NCI-H524 treated with DMSO at 0.1 percent for 48 hours (cell line): ENCODE results near the gene N4BP2L2.

Experiments used
- DNase-seq: peaks from one replicate; lab custom pipeline; 2025; lab: John Stamatoyannopoulos, UW

The N4BP2L2 gene

DNA sequence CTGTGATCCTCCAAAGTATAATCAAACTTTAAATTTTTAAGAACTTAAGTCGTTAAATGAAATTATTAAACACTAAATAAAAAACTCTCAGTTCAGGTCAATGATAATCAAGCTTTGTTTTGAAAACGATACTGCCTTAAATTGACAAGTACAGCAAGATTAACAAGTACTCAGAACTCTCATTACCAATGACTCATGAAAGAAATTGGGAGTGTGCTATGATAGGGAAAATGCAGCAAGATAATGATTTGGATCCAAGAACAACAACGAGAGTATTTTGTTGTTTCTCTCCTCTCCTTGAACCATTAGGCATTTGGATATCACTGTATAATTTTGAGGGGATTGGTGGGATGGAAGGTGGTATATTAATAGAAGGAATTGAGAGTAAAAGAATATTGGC, 10.2 kb downstream of the N4BP2L2 start:
- DNase-seq = no peak

DNA sequence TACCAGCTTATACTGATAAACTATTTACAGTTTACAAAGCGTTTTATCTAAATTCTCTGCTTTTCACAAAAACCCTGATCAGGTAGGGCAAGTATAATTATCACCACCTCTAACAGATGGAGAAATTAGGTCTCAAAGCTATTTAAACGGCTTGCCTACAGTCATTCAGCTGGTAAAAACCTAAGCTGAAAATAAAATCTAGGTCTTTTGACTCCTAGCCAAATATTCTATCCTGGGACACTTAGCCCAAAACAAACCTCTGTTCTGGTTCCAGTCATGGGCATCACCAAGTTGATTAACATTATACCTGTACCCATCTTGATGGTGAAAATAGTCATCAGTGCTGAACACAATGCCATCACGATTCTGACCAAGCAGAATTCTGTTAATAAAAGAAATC, 11.4 kb downstream of the N4BP2L2 start:
- DNase-seq = no peak

DNA sequence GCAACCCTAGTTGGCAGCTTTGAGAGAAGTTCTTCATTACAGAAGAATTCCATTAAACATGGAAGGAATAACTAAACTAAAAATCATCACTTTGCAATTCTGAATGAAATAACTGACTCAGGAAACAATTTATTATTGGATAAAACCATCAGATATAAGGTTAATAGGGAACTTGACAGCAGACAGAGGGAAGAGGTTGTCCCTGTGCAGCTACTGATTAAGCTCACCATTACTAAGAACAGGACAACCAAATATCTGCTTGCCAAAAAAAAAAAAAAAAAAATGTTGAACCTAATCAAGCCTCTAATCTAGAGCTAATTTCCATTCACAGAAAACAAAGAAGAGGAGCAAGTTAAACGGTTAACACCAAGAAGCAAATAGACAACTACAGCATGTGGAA, 12.8 kb downstream of the N4BP2L2 start:
- DNase-seq = no peak

DNA sequence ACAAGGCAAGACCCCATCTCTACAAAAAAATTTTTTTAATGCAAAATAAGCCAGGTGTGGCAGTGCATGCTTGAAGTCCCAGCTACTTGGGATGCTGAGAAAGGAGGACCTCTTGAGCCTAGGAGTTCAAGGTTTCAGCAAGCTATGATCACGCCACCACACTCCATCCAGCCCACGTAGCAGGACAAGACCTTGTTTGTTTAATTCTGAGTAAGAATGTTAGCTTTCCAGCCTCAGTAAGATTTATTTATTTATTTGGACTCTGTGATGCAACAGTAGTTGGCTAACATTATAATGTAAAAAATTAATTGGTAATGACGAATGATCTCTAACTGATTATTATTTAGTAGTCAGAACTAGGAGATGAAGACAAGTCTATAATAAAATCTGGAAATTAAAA, 23.3 kb downstream of the N4BP2L2 start:
- no peak for DNase-seq

DNA sequence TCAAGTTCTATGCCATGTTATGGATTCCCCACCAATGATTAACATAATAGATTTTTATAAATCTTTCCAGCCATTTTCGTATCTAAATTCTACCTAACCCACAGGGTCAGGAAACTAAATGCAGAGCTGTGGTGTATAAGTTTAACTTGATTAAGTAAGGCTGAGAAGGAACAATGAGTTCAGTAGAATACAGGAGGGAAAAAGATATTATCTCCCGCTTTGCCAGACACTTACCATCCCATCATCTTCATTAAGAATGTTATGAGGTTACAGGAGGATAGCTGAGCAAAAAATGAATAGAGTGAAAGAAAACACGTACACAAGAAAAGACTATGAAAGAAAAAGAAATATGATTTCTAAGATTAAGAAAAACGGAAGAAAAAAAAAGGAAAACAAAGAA, 27.1 kb downstream of the N4BP2L2 start:
- no peak for DNase-seq

DNA sequence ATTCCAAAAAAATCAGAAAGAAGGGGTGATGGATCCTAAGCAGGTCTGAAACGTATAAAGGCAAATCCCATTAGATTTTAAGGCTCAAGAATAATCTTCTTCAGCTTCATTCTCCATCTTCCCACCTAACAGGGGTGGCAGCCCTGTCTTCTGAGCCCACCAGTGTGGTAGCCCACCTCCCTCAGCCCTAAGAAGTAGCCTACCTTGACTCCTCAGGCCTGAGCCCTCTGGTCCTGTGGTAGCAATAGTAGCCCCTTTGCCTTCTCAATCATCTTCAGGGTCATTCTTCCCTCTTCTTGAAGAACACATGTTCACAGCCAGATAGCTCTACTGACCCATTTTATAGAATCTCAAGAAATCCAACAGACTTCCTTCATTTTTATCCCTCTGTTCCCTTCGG, 33.7 kb downstream of the N4BP2L2 start:
- no peak for DNase-seq

DNA sequence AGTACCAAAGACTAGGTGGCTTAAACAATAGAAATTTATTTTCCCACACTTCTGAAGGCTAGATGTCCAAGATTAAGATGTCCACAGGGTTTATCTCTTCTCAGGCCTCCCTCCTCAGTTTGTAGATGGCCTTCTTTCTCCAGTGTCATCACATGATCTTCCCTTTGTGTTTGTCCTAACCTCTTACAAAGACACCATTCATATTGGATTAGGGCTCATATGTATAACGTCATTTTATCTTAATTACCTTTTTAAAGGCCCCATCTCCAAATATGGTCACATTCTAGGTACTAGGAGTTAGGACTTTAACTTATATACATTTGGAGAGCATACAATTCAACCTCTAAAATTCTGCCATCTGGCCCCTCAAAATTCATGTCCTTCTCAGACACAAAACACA, 34.3 kb downstream of the N4BP2L2 start:
- DNase-seq = no peak

DNA sequence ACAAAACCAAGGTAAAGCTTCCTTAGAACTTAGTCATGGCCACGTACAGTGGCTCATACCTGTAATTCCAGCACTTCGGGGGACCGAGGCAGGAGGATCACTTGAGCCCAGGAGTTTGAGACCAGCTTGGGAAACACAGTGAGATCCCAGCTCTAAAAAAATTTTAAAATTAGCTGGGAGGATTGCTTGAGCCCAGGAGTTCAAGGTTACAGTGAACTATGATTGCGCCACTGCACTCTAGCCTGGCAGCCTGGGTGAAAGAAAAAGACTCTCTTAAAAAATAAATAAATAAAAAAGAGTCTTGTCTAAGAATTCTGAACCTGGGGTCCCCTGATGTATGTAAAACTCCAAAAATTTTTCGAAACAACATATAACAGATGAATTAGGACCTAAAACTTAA, 34.9 kb downstream of the N4BP2L2 start:
- DNase-seq = no peak

DNA sequence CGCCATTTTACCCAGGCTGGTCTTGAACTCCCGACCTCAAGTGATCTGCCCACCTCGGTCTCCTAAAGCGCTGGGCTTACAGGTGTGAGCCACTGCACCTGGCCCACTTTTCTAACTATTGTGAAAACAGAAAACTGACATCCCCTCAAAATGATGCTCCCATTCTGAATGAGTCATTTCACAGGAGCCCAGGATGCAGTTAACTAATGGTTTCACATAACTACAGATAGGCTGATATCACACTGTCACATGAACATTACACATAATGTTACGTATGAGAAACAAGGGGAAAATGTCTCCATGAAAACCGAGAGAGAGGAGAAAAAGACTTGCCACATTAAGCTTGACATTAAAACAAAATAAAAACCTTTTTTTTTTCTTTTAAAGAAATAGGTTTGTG, 37.5 kb downstream of the N4BP2L2 start:
- DNase-seq = no peak

DNA sequence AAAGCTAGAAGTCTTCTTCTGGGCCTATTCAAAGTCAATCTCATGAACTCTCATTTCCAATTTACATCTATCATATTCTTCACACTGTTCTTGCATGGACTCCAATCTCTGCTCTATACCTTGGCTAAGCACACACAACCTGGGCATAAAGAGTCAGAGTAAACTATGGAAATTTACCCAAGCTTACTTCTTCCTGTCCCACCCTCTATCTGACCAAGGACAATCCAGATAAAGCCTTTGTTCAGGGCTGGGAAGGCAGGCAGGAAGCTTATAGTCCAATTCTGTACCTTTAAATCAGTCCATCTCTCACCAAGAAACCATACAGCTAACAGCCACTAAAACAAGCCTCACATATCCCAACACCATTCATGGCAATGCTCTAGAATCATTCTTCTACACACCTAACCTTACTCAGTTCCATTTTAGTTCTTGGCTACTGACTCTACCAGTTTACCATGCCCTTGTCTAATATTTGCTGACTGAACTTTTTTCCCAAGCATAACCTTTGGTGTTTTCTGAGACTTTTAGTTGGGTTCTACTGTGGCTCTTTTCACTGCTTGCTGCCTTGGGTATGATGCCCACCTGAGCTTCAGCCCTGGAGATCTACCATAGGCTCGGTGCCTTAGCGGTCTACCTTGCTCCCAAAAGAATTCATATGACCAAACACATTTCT, 38.9 kb downstream of the N4BP2L2 start:
- no peak for DNase-seq

DNA sequence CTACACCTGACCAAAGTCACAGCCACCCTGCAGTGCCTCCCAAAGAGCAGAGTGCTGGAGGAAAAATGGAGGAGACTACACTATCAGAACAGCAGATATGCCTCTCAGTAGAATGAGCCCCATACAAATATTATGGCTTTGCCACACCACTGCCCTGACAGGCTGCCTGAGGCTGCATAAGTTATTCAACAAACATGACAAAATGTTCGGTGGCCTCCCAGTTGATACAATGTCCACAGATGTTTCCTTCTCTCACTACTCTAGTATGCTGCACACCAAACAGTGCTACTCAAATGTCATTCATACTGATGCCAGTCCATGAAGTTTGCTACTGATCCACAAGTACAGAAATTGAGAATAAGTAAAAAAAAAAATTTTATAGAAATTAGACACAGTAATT, 41.0 kb downstream of the N4BP2L2 start:
- DNase-seq = no peak

DNA sequence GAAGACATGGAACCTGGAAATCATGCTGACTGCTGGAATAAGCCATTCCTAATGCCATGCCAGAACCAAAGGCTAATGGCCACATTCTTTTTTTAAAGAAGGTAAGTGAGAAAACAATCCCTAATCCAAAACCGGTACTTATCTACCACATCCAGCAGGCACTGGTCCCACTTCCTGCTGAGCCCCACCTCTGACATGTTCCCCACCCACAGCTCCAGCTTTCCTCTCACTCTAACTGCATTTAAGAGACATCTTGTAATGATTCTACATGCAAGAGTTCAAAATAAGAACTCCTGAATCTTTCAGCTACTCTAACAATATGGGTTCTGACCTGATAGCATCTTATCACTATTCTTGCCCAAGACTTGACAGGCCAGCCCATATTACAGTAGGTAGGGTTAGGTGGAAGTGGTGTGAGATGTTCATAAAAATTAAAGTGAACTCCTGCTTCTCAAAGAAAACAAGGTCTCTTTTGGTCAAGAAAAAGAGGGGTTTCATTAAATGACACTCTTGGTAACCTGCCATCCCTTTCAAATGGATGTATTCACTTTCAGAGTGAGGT, 41.9 kb downstream of the N4BP2L2 start:
- DNase-seq = no peak

DNA sequence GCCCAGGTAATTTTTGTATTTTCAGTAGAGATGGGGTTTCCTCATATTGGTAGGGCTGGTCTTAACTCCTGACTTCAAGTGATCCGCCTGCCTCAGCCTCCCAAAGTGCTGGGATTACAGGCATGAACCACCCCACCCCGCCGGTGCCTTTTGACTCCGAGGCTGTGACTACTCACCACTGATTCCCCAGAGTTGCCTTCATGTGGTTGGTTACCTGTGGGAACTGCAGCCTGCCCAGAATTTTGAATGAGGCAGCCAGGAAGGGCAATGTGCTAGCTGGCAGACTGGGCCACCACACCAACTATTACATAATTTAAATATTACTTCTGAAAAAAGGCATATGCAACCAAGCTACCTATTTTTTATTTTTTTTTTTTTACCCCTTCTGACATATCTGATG, 42.8 kb downstream of the N4BP2L2 start:
- no peak for DNase-seq

DNA sequence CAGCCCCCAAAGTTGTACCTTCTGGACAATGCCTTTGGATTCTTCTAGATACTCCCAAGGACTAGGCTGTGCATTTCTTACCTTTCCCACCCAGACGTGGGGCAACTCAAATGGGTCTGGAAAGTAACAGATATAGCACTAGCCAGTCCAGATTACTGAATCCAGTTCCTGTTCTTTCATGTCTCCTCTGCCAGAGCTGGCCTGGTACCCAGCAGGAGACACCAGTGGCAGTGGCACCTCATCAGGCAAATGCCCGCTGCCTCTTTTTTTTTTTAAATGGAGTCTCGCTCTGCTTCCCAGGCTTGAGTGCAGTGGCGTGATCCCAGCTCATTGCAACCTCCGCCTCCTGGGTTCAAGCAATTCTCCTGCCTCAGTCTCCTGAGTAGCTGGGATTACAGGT, 43.2 kb downstream of the N4BP2L2 start:
- DNase-seq = no peak

DNA sequence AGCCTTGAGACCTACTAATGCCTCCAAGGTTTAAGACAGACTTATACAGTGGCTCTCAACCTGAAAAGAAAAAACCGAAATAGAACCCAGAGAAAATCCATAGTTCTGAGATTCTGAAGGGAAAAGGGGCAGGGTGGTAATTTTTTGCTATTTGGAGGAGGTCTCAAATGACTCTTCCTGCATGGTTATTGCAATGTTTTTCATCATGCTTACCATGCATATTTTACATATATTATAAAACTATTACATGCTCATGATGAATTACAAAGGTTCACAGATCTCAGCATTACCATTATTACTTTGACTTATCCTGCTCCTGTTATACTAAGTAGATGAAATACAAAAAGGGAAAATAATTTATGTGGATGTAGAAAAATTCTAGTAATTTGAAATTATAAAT, 47.6 kb downstream of the N4BP2L2 start:
- DNase-seq = no peak

DNA sequence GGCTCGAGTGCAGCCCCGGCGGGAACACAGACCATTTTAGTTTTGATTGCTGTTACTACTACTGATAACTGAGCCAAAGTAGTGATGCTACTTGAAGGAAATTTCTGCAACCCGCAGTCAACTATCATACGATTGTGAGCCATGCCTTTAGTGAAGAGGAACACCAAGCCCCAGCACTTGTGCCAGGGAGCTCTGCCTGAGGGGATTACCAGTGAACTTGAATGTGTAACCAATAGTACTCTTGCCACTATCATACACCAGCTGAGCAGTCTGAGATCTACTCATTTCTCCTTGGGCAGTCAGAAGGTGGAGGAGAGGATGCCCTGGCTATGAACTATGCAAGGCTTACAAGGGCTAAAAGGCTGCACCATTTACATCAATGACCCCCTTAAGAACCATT, 61.7 kb downstream of the N4BP2L2 start:
- no peak for DNase-seq

DNA sequence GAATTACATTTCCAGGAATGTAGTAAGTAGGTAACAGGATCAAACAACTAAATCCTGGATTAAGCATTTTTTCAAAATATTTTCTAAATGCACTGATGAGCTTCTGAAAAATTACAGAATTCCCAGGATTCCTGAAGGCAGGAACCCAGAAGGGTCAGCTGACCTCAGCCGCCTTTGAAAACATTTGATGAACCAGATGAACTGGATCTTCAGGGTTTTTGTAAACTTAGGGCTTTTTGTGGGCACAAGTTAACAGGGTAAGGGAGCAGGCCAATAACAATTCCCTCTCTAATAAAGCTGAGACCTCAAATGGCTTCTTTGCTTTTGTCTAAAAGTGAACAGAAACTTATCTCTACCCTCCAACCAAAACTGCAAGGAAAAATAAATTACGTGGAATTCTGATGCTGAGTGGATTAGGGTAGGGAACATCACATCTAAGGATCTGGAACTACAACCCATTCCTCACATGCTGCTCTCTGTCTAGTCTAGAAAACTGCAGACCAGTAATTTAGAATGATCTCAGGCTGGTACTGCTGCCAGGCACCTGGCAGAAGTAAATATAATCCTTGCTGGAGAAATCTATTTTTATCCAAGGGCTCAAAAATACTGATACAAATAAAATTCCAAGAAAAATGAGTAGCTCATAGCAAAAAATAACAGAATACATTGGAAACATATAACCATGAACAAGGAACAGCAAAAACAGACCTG, 62.4 kb downstream of the N4BP2L2 start:
- no peak for DNase-seq

DNA sequence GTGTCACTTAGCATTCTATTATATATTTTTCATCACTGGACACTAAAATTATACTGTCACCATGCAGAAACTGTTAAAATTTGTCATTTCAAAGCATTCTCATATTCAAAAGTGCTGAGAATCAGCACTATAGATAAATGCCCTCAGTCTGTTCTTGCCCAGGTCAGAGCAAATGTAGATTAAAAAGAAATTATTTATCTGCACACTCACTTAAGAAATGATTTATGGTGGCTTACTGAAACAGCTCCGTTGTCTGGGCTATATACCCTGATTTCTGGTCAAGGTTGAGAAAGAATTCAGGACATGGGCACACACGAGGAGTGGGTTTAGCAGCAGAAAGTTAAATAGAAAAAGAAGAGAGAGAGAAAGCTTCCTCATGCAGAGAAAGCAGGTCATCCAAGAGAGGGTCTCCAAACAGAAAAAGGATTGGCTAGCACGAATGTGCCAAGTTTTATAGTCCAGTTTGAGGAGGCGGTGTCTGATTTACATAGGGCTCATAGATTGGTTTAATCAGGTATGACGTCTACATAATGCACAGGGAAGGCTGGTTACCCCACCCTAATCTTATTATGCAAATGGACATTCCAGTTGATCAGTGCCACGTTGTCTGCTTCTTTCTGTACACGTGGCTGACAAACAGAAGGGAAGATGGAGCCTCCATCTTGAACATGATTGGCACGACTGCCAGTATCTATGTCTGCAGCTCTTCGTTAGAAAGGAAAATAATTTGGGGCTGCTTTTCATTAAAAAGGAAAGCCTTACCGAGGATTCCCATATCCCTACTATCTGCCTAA, 63.4 kb downstream of the N4BP2L2 start:
- DNase-seq = no peak

DNA sequence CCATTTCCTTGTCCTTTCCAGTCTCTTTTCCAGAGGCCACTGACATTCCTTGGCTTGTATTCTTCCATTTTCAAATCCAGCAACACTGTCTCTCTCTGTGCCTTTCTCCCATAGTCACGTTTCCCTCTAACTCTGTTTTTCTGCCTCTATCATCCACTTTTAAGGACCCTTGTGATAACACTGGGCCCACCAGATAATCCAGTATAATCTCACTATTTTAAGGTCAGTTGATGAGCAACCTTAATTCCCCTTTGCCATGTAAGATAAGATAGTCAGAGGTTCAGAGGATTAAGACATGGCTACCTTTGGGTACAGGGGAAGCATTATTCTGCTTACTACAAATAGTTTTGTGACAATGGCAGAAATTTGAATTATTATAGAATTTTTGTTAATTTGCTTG, 64.9 kb downstream of the N4BP2L2 start:
- no peak for DNase-seq

DNA sequence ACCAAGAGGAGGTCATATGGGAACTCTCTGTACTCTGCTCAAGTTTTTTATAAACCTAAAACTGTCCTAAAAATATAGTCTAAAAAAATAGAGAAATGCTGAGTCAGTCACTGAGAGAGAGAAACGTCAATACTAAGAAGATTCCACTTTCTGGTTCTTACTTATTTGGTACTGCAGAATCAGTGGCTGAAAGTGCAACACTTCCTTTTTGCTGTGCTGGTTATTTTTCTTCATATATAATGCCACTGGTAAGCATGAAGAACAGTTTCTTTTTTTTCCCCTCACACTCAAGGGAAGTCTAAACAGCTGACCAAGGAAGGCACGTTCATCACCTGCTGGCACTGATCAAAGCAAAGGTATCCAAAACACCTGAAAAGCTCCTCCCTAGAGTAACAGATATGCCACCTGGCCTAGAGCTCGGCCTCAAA, 66.4 kb downstream of the N4BP2L2 start:
- DNase-seq = no peak

DNA sequence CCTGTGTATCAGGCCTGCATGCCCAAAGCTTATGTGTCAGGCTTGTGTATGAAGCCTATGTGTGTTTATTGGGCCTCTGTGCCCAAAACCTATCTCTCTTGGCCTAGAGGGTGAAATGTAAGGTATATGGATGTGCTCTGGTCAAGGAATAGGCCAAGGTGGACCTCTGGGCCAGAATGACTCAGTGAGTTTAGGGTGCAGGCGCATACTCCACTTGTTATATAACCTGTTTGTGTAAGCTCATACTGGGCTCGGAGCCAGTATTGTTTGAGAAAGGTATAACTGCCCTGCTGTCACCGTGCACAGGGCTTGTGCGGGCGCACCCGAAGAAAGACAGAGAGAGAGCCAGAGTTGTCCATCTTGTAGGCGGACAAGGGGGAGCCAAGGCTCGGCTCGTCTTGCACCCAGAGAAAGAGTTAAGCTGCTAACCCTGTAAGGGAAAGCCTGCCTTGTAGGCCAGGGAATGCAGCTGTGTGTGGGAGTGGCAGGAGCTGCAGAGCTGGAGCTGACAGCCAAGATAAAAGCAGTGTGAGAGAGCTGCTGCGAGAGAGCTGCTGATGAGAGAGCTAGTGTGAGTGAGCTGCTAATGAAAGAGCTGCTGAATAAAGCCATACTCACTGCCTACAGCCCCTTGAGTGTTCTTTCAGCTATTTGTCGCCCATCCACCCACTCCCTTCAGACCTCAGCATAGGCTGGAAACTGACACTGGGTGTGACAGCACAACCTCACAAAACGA, 67.2 kb downstream of the N4BP2L2 start:
- no peak for DNase-seq

DNA sequence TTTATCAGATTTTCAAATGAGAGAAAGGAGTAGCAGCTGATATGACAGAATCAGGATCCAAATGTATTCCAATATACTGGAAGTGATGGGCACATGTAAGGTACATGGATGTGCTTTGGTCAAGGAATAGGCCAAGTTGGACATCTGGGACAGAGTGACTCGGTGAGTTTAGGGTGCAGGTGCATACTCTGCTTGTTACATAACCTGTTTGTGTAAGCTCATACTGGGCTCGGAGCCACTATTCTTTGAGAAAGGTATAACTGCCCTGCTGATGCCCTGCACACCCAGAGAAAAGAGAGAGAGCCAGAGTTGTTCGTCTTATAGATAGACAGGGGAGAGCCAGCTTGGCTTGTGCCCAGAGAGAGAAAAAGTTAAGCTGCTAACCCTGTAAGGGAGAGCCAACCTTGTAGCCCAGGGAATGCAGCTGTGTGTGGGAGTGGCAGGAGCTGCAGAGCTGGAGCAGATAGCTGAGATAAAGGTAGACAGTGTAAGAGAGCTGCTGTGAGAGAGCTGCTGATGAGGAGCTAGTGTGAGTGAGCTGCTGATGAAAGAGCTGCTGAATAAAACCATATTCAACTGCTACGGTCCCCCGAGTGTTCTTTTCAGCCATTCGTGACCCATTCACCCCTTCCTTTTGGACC, 70.0 kb downstream of the N4BP2L2 start:
- no peak for DNase-seq
